NT2/D1 (cell line): Measurements from ENCODE around the gene CLEC4G.

Experiments
- YY1 ChIP-seq: IDR thresholded peaks from 2 replicates; pipeline ENCODE4 v1.6.1; 2011; ENCODE audit not compliant: insufficient read length, insufficient read depth
- ZNF274 ChIP-seq: IDR thresholded peaks from 2 replicates; pipeline ENCODE4 v1.6.1; 2011; ENCODE audit warnings: mild to moderate bottlenecking, low read depth, low read length

DNA sequence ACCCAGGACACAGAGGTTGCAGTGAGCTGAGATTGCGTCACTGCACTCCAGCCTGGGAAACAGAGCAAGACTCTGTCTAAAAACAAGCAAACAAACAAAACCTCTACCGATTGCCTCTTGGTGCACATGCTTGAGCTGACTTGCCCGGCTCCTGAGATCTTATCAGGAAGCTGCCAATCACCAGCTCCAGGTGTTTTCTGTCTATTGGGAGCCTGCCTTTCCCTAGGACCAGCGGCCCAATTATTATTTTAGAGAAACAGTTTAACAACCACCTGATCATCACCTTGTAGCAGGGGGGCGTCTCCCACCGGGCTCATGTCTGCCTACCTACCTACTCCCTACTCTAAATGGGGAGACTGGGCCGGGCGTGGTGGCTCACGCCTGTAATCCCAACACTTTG is 41.9 kb upstream of the CLEC4G start:
- no peak for TF ChIP-seq YY1
- TF ChIP-seq ZNF274: no peak
